Measurements from ENCODE around the gene MCRIP2. TPM values are rescaled to one million over a fixed set of nuclear protein-coding genes. Genes with fewer than 3 reads are reported as not detected.
A peak's percentile ranks its signal among the peaks of the same experiment; 100 is the strongest.

MCRIP2 gene
- total and polyA plus RNA-seq, 2 of the 8 experiments (the other 6 are each of a cell fraction or from before 2014, with no cell fraction given), result 45.4 to 75.5 TPM

GRCh38 chr16:634051-634670, 7.5 kb upstream of the MCRIP2 start:
- no peak overlapping the region for H3K4me2 ChIP-seq (ENCODE audit: insufficient read depth in 1 of 2, low read depth in 2 of 2, low read length in 2 of 2)
- no peaks in the 10 kb centered on the region for H3K9me3 ChIP-seq (ENCODE audit: insufficient read depth in 2 of 2, low read depth in 1 of 2, low read length in 1 of 2)
- no peak overlapping the region for H2BK120ac ChIP-seq (replicated peaks; ENCODE audit: low read depth, low read length)
- no peak overlapping the region for H3K27ac ChIP-seq (ENCODE audit: low read depth, low read length)
- 88% methylated on average over 21 of the region's 22 CpGs; no CpG with 5 or more reads in 1 of the 2 experiments for WGBS, 2 experiments (ENCODE audit: extremely low coverage in 1 of 2, insufficient coverage in 1 of 2, insufficient read length in 1 of 2, insufficient replicate concordance in 2 of 2, low coverage in 1 of 2, low lambda C conversion rate in 2 of 2, missing lambda C conversion rate in 1 of 2)
- H2BK15ac ChIP-seq (ENCODE audit: low read length), result no peak overlapping the region
- peaks cover 0 to 42% (median 34%) of the 10 kb centered on the region in 4 experiments; a peak in 6 of 7 replicates for H3K4me1 ChIP-seq (replicated peaks in 1 of 4; ENCODE audit: control insufficient read depth in 3 of 4, insufficient read depth in 4 of 4, low read length in 3 of 4)
- H3K23ac ChIP-seq (ENCODE audit: insufficient read length), result no peak overlapping the region
- CTCF ChIA-PET (ENCODE audit: partially characterized antibody), result interaction anchor here (0.6 to 1.3 kb wide), 3 partner anchors 14 to 67 kb away, joined by 3 read pairs; partner anchors contain the start of gene NHLRC4
- TF ChIP-seq SP2 (IDR thresholded peaks at IDR 0.05; ENCODE audit: low read length) (no peak), KDM1A (IDR thresholded peaks at IDR 0.05; ENCODE audit: borderline replicate concordance, low read length) (no peak), CHD1 (IDR thresholded peaks at IDR 0.05; ENCODE audit: low read depth, low read length) (no peak), CTBP2 (IDR thresholded peaks at IDR 0.05; ENCODE audit: borderline replicate concordance, insufficient read depth, insufficient read length, low read length) (no peak), EP300 (IDR thresholded peaks at IDR 0.05; ENCODE audit: borderline replicate concordance in 1 of 2, low read depth in 2 of 2, low read length in 2 of 2) (no peak), JUND (IDR thresholded peaks at IDR 0.05; ENCODE audit: low read length) (no peak), BRCA1 (IDR thresholded peaks at IDR 0.05; ENCODE audit: low read depth, low read length) (no peak), RBBP5 (IDR thresholded peaks at IDR 0.05; ENCODE audit: borderline replicate concordance, low read depth, low read length) (no peak), MAX (IDR thresholded peaks at IDR 0.05) (no peak)
- H4K5ac ChIP-seq (ENCODE audit: insufficient read length, low read depth, low read length), result no peak overlapping the region
- H3K4ac ChIP-seq (replicated peaks; ENCODE audit: insufficient read length, low read depth, low read length), result no peak overlapping the region
- H3K36me3 ChIP-seq (ENCODE audit: control insufficient read depth in 2 of 4, insufficient read depth in 4 of 4, low read length in 3 of 4), result peaks cover 0 to 21% (median 3%) of the 10 kb centered on the region in 4 experiments; a peak in 4 of 8 replicates
- H4K20me1 ChIP-seq (replicated peaks in 1 of 2; ENCODE audit: control insufficient read depth in 1 of 2, insufficient read depth in 2 of 2, low read length in 2 of 2), result peaks cover 3 to 10% of the 10 kb centered on the region in 2 experiments
- H4K91ac ChIP-seq (replicated peaks; ENCODE audit: insufficient read length, low read length), result no peak overlapping the region
- peak overlapping the region; percentile 17; the same call in 1 of the 2 replicates for H2BK12ac ChIP-seq (ENCODE audit: low read depth, low read length)
- no peaks in the 10 kb centered on the region for H3K79me1 ChIP-seq (ENCODE audit: low read depth, low read length)
- H4K8ac ChIP-seq (ENCODE audit: extremely low read depth, insufficient read depth, low read length), result no peak overlapping the region
- H2BK5ac ChIP-seq (ENCODE audit: low read depth, low read length), result no peak overlapping the region
- H3K79me2 ChIP-seq (ENCODE audit: control insufficient read depth in 1 of 2, insufficient read depth in 2 of 2, low read length in 2 of 2), result peaks cover 0 to 6% of the 10 kb centered on the region in 2 experiments; a peak in 1 of 4 replicates
- H3K23me2 ChIP-seq (ENCODE audit: low read depth, low read length), result peaks cover 8% of the 10 kb centered on the region; the same call in 1 of the 2 replicates
- no peak overlapping the region for H3K4me3 ChIP-seq (ENCODE audit: extremely low read depth in 1 of 4, insufficient read depth in 2 of 4, low read depth in 3 of 4, low read length in 4 of 4)
- POLR2A ChIA-PET (ENCODE audit: partially characterized antibody), result interaction anchor here (0.7 to 2.7 kb wide), 7 partner anchors 10 to 263 kb away, joined by 3 to 16 read pairs (median 4); partner anchors contain the start of gene MRPL28
- FAIRE-seq (no peak), DNase-seq (ENCODE audit: low read depth in 1 of 2, low spot score in 2 of 2) (no peak)
- no peak overlapping the region for H3K9ac ChIP-seq (replicated peaks in 1 of 4; ENCODE audit: extremely low read depth in 1 of 4, low read depth in 3 of 4, low read length in 3 of 4)
- H2AK5ac ChIP-seq (ENCODE audit: low read depth, low read length), result no peak overlapping the region
- no peak overlapping the region for H3K56ac ChIP-seq (replicated peaks; ENCODE audit: insufficient read length, low read depth, low read length)
- no peak overlapping the region for H2BK20ac ChIP-seq (ENCODE audit: low read length)
- H2AFZ ChIP-seq (ENCODE audit: low read length), result no peak overlapping the region
- H3K18ac ChIP-seq (ENCODE audit: extremely low read depth, low read length), result no peak overlapping the region
- H3K27me3 ChIP-seq (replicated peaks in 1 of 4; ENCODE audit: control insufficient read depth in 3 of 4, extremely low read depth in 1 of 4, insufficient read depth in 3 of 4, low read length in 3 of 4), result no peaks in the 10 kb centered on the region
- no peak overlapping the region for H3K14ac ChIP-seq (ENCODE audit: insufficient read length)

Measured in H1 (cell line).